ENCODE measurements around the gene CYBC1. TPM values are rescaled to one million over a fixed set of nuclear protein-coding genes. Genes with fewer than 3 reads are reported as not detected.

The CYBC1 gene
- total RNA-seq, 1 experiment from 2014 or later: 99.9 TPM

DNA sequence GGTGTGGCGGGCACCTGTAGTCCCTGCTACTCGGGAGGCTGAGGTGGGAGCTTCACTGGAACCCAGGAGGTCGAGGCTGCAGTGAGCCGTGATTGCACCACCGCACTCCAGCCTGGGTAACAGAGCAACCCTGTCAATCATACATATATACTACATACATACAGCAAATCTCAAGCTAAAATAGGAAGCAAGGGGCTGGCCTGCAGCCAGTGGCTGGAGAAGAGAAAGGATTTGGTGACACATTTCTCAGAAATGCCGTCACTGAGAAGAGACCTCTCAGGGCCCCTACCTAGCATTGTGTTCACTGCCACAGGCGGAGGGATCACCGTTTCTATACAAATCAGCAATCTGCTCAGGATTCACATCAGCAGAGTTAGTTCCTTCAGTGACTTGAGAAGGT is 24.9 kb upstream of the CYBC1 start:
- Histone ChIP-seq H3K9me3 (no peaks in the 10 kb centered on the region), H3K36me3 (ENCODE audit: control insufficient read depth, insufficient read depth, low read length) (no peaks in the 10 kb centered on the region; the same call in none of the 2 replicates), H3K27me3 (replicated peaks; ENCODE audit: control insufficient read depth, insufficient read depth, low read length) (no peaks in the 10 kb centered on the region), H3K4me3 (ENCODE audit: low read depth, low read length) (no peak overlapping the region), H3K4me1 (no peaks in the 10 kb centered on the region)
- no peaks in the 10 kb centered on the region for H3K9me3 Mint-ChIP-seq (ENCODE audit: unreplicated experiment)
- H3K4me3 Mint-ChIP-seq (ENCODE audit: unreplicated experiment): no peak overlapping the region
- intact Hi-C loops (cut with micrococcal nuclease; ENCODE audit: unreplicated experiment): loop anchor here (10.0 kb wide), 1 partner anchor 319 kb away; no protein-coding TSS in a partner anchor
- CTCF ChIA-PET: no interaction called here
- H3K27ac Mint-ChIP-seq (ENCODE audit: unreplicated experiment): no peak overlapping the region
- no peak for DNase-seq
- peaks cover 46% of the 10 kb centered on the region for H3K36me3 Mint-ChIP-seq (ENCODE audit: insufficient read depth, unreplicated experiment)
- BruUV-seq (replicated peaks): no TSS peak
- H3K4me1 Mint-ChIP-seq (ENCODE audit: low read depth, unreplicated experiment): no peaks in the 10 kb centered on the region
- TF ChIP-seq, protein P1, sequence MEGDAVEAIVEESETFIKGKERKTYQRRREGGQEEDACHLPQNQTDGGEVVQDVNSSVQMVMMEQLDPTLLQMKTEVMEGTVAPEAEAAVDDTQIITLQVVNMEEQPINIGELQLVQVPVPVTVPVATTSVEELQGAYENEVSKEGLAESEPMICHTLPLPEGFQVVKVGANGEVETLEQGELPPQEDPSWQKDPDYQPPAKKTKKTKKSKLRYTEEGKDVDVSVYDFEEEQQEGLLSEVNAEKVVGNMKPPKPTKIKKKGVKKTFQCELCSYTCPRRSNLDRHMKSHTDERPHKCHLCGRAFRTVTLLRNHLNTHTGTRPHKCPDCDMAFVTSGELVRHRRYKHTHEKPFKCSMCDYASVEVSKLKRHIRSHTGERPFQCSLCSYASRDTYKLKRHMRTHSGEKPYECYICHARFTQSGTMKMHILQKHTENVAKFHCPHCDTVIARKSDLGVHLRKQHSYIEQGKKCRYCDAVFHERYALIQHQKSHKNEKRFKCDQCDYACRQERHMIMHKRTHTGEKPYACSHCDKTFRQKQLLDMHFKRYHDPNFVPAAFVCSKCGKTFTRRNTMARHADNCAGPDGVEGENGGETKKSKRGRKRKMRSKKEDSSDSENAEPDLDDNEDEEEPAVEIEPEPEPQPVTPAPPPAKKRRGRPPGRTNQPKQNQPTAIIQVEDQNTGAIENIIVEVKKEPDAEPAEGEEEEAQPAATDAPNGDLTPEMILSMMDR (IDR thresholded peaks at IDR 0.05; ENCODE audit: insufficient read depth in 1 of 2, low read depth in 1 of 2, low read length in 1 of 2, severe bottlenecking in 1 of 2, unreplicated experiment in 1 of 2): no peak
- POLR2A ChIA-PET: no interaction called here
- H3K27me3 Mint-ChIP-seq (ENCODE audit: insufficient read depth, unreplicated experiment): no peaks in the 10 kb centered on the region

DNA sequence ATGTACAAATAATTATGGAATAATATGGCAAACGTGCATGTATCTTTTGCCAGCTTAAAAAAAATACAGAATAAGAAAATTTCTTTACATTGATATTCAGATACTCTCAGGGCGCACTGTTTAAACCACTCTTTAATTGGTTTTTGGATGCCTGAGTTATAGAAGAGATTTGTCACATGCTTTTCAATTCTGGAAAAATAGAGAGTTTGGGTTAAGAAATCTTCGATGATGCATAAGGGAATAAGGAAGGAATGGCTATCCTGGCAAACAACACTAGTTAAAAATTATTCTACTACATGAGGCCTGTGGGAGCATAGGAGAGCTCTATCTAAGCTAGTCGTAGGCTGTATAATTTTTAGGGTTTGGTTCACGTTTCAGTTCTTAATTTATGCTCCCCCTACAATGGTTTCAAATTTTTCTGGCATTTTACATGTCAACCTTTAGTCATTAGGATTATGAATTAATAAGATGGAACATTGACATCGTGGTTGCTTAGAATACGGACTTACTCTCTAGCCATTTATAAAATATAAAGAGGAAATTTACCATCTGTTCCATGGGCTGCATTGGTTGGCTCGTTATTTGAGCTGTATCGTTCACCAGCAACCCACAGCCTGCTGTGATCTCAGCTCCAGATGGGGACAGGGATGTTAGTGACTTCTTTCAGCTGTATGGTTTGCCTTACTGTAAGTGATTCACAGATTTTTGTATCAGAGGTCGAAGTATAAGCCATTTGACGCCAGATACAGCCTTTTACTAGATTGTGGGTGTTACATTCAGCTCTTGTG is 23.9 kb upstream of the CYBC1 start:
- Histone ChIP-seq H3K27me3 (replicated peaks; ENCODE audit: control insufficient read depth, insufficient read depth, low read length) (no peaks in the 10 kb centered on the region), H3K36me3 (ENCODE audit: control insufficient read depth, insufficient read depth, low read length) (no peaks in the 10 kb centered on the region; the same call in 1 of the 2 replicates), H3K9me3 (no peaks in the 10 kb centered on the region), H3K4me3 (ENCODE audit: low read depth, low read length) (no peak overlapping the region), H3K4me1 (no peaks in the 10 kb centered on the region)
- Mint-ChIP-seq H3K9me3 (ENCODE audit: unreplicated experiment) (no peaks in the 10 kb centered on the region), H3K36me3 (ENCODE audit: insufficient read depth, unreplicated experiment) (peaks cover 46% of the 10 kb centered on the region), H3K4me1 (ENCODE audit: low read depth, unreplicated experiment) (no peaks in the 10 kb centered on the region), H3K27me3 (ENCODE audit: insufficient read depth, unreplicated experiment) (no peaks in the 10 kb centered on the region), H3K4me3 (ENCODE audit: unreplicated experiment) (no peak overlapping the region), H3K27ac (ENCODE audit: unreplicated experiment) (no peak overlapping the region)
- intact Hi-C loops (cut with micrococcal nuclease; ENCODE audit: unreplicated experiment): loop anchor here (10.0 kb wide), 1 partner anchor 320 kb away; no protein-coding TSS in a partner anchor
- DNase-seq: no peak
- BruUV-seq (replicated peaks): no TSS peak
- CTCF ChIA-PET: no interaction called here
- POLR2A ChIA-PET: no interaction called here
- TF ChIP-seq, protein P1 (IDR thresholded peaks at IDR 0.05; ENCODE audit: insufficient read depth in 1 of 2, low read depth in 1 of 2, low read length in 1 of 2, severe bottlenecking in 1 of 2, unreplicated experiment in 1 of 2): no peak

DNA sequence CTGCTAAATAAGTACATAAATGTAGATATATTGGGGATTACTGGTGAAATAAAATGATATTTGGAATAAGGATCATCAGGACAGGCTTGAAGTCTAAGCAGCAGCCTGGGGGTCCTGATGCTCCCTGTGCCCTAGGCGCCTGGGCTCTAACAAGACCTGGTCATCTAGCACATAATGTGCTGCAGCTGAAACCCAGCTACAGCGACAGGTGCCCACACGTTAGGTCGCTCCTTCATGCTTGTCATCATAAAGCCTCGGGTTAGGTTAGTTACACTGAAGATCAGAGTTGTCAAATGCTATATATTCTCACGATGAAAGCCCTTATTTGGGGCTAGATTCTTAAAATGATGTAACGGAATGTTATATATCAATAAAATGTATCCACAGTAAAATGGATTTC is 19.5 kb upstream of the CYBC1 start:
- BruUV-seq (replicated peaks): no TSS peak
- Mint-ChIP-seq H3K27me3 (ENCODE audit: insufficient read depth, unreplicated experiment) (no peaks in the 10 kb centered on the region), H3K4me3 (ENCODE audit: unreplicated experiment) (no peak overlapping the region), H3K9me3 (ENCODE audit: unreplicated experiment) (no peaks in the 10 kb centered on the region), H3K4me1 (ENCODE audit: low read depth, unreplicated experiment) (no peaks in the 10 kb centered on the region), H3K36me3 (ENCODE audit: insufficient read depth, unreplicated experiment) (peaks cover 65% of the 10 kb centered on the region), H3K27ac (ENCODE audit: unreplicated experiment) (no peak overlapping the region)
- ChIA-PET POLR2A (no interaction called here), CTCF (no interaction called here)
- Histone ChIP-seq H3K36me3 (ENCODE audit: control insufficient read depth, insufficient read depth, low read length) (peaks cover 4% of the 10 kb centered on the region), H3K27me3 (replicated peaks; ENCODE audit: control insufficient read depth, insufficient read depth, low read length) (no peaks in the 10 kb centered on the region), H3K4me3 (ENCODE audit: low read depth, low read length) (no peak overlapping the region), H3K4me1 (no peaks in the 10 kb centered on the region), H3K9me3 (no peaks in the 10 kb centered on the region)
- TF ChIP-seq, protein P1 (IDR thresholded peaks at IDR 0.05; ENCODE audit: insufficient read depth in 1 of 2, low read depth in 1 of 2, low read length in 1 of 2, severe bottlenecking in 1 of 2, unreplicated experiment in 1 of 2): no peak
- intact Hi-C loops (cut with micrococcal nuclease; ENCODE audit: unreplicated experiment): loop anchor here (10.0 kb wide), 1 partner anchor 325 kb away; no protein-coding TSS in a partner anchor
- no peak for DNase-seq

Measured in Caco-2 (cell line).